22Rv1 (cell line): Measurements from ENCODE around the gene SGSM2.

ENCODE experiments used
- ZFX ChIP-seq: fragments of 450-650 bp; IDR thresholded peaks from 2 replicates; pipeline ENCODE4 v1.6.1; 2017; ENCODE audit warnings: antibody characterized with exemption, borderline replicate concordance
- TF ChIP-seq, protein P1 (sequence below): fragments of 450-650 bp; IDR thresholded peaks from 2 replicates; pipeline ENCODE4 v1.5.1; 2017; ENCODE audit warnings: mild to moderate bottlenecking

DNA sequence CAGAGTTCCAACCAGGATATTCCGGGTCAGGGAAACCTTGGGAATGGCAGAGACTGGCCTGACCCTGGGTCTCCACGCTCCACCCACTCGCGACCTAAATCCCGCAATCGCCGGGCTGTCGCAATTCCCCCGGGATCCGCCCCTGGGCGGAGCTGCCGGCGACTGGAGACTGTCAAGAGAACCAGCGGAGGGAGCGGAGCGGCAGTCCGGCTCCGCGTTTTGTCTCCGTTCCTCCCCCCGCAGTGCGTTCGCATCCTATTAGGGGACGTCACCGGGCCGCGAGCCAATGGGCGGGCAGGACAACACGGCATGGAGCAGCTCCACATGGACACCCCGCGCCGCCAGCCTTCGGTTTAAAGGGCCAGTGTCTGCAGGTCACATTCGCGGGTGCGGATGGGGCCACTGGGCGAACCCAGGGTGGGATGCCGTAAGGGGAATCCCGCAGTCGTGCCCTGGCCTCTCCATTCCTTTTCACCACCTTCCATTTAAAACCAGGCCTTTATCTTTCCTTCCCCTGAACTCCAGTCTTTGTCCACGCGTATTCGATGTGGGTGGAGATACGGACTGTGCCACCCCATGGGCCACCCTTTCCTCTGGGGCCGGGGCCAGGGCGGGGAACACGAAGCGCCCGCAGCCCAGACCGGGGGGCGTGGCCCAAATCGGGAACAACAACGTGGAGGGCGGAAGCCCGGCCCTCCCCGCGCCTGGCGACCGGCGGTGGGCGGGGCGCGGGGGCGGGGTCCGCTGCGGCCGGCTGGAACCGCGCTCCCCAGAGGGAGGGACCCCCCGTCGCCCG is 64.3 kb downstream of the SGSM2 start:
- TF ChIP-seq, protein P1, sequence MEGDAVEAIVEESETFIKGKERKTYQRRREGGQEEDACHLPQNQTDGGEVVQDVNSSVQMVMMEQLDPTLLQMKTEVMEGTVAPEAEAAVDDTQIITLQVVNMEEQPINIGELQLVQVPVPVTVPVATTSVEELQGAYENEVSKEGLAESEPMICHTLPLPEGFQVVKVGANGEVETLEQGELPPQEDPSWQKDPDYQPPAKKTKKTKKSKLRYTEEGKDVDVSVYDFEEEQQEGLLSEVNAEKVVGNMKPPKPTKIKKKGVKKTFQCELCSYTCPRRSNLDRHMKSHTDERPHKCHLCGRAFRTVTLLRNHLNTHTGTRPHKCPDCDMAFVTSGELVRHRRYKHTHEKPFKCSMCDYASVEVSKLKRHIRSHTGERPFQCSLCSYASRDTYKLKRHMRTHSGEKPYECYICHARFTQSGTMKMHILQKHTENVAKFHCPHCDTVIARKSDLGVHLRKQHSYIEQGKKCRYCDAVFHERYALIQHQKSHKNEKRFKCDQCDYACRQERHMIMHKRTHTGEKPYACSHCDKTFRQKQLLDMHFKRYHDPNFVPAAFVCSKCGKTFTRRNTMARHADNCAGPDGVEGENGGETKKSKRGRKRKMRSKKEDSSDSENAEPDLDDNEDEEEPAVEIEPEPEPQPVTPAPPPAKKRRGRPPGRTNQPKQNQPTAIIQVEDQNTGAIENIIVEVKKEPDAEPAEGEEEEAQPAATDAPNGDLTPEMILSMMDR: no peak
- no peak for TF ChIP-seq ZFX
